NCI-H446 (cell line): Measurements from ENCODE around the gene MGAT3.
A peak's percentile ranks its signal among the peaks of the same experiment; 100 is the strongest.

Experiments used
- DNase-seq, 2 experiments: peaks; one replicate each; lab custom pipeline; 2025; lab: John Stamatoyannopoulos, UW

The MGAT3 gene

DNA sequence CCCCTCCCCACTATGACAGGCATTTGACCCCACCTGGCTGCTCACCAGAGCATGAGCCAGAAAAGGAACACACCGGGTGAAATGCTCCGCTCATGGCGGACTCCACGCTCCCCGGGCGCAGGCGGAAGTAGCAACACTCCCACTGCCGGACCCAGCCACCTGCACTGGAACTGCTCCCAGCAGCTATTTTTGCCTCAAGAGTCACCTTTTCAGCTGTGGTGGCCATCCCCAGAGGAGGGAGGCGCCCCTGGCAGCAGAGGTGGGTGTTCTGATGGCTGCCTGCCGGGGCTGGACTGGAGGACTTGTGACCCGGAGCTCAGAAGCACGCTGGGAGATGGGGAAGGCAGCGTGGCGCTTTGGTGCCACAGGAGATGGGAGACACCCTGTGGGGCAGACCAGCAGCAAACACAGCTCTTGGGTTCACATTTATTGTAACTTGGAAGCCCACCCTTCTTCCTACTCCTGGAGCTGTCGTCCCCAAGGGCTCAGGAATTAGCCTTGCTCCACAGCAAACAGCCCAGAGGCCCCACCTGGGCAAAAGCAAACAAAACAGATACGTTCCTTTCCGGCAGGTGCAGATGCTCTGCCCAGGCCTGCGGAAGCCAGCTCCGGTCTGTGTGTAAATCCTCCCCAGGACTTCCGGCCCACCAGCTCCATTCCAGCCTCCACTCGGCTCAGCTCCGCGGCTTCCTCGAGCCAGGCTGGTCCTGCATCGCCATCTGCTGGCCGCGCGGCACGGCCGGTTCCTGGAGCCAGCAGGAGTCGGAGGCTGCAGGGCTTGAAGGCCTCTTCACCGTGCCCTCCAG, 72.1 kb downstream of the MGAT3 start:
- peak; percentile 79 to 89 for DNase-seq

GRCh38 chr22:39529487-39529851, 72.7 kb downstream of the MGAT3 start:
- DNase-seq: no peak

DNA sequence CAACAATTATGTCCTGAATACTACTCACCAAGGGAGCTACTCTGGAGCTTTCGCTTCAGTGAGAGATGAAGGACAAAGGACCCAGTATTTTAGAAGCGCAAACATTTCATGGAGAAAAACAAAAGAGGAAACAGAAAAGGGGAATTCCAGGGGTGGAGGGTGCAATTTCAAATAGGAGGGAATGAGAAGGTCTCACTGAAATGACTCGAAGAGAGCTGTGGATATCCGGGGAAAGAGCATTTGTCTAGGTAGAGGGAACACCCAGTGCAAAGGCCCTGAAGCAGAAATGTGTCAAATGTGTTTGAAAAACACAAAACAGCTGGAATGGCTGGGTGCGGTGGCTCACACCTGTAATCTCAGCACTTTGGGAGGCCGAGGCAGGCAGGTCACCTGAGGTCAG, 73.3 kb downstream of the MGAT3 start:
- DNase-seq: no peak

- DNase-seq: peak; percentile 18 to 39
These were observed 74.0 kb downstream of the MGAT3 start for GRCh38 chr22:39530692-39531331.

DNA sequence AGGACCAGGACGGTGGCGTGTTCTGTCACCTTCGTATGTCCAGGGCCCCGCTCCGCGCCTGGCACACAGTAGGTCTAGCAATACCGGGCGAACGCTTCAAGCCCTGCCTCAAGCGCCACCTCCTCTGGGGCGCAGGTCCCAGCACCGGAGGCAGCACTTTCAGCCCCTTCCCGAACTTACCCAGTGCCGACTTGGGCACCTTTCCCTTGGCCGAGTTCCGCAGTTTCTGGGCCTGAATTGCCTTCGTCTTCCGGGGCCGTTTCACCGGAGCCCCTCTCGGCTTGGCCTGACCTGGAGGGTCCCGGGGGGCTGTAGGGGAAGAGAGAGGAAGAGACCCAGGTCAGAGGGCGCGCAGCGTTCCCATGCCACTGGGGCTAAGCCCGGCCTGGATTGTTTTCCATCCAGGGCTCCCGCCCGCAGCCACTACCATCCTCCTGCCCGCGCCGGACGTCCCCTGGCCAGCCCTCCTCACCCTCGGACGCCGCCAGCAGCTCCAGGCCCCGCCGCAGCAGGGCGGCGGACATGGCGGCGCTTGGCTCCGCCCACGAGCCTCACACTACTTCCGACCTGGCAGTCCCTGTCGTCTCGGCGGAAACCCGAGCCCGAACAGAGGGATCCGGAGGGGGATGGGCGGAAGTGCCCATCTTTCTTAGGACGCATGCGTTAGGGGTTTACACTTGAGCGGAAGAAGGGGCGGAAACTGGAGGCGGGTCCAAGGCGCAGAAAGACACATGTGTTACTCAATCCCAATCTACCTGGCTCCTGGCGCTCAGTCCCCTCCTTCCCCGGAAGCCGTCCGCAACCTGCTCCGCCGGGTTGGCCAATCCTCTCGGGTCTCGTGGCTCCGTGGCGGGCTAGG, 75.6 kb downstream of the MGAT3 start, which contains the start of gene RPS19BP1:
Gene RPS19BP1, minus strand, starts transcription at position 534 of the 859 bp plus-strand sequence. Its CDS starts 10 bp downstream, at position 524.
- DNase-seq: peak; percentile 96 to 99

GRCh38 chr22:39534092-39534506, 77.3 kb downstream of the MGAT3 start:
- no peak for DNase-seq

DNA sequence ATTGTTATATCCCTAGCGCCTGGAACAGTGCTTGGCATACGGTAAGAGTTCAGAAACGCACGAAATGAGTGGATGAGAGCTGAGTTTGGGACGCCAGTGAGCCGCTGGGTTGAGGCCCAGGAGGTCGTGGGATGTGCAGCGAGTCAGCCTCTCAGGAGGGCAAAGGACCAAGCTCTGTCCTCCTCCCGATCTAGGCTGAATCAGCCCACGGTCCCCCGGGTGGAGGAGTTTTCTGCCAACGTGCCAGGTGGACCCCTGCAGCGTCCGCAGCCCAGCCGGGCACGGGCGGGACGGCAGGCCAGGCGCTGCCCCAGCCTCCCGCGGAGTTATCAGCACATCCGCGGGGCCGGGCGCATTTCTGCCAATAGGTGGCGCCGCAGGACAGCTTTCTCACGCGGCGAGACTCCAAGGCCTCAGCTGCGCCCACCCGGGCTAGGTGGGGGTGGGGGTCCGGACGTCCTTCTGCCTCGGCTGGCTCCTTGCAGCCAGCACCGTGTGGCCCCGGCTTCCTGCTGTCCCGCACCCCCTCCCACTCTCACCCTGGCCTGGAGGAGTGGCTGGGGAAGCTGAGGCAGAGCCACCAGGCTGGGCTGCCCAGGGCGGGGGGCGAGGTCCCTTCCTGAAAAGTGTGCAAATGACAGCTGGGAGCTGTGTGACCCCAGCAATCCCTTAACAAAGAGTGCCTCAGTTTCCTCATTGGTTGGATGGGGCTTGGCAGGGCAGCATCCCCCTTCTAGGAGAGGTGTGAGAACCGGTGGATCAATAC, 78.0 kb downstream of the MGAT3 start:
- DNase-seq: peak; percentile 41 to 83

DNA sequence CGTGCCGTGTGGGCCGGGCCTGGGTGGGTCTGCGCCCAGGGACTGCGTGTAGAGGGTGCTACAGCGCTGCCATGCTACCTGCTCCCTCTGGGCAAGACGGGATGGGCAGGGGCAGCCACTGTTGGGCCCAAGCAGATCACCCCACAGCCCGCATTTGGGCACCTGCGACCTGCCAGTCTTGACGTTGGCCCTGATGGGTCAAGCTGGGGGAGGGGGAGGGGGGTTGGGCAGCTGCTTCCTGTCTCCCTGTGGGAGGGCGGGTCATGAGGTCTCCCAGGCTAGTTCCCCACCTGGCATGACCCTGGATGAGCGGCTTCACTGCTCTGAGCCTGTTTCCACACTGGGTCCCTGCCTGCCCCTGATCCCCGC, 78.5 kb downstream of the MGAT3 start:
- no peak for DNase-seq

DNA sequence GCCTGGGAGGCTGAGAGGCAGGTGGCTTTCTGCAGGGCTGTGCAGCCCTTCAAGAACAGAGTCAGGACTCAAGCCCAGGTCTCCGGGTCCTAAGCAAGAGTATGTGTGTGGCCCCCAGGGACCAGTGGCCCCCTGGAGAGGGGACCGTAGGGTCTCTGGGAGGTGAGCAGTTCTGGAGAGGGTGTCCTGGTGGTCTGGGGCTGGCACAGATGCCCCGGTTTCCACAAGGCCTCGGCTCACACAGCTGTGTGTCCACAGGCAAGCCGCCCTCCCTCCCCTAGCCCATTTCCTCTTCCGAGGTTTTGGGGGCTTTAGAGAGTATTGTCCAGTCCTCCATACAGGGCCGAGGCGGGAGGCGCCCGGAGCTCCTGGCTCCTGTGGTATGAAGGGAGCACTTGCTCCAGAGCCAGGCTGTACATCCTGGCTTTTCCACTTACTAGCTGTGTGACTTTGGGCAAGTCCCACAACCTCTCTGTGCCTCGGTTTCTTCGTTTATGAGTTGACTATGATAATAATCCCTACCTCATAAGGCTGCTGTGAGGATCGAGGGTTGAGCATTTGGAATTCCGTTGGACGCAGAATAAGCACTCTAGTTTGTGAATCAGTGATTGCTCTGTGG, 79.1 kb downstream of the MGAT3 start:
- DNase-seq: no peak

DNA sequence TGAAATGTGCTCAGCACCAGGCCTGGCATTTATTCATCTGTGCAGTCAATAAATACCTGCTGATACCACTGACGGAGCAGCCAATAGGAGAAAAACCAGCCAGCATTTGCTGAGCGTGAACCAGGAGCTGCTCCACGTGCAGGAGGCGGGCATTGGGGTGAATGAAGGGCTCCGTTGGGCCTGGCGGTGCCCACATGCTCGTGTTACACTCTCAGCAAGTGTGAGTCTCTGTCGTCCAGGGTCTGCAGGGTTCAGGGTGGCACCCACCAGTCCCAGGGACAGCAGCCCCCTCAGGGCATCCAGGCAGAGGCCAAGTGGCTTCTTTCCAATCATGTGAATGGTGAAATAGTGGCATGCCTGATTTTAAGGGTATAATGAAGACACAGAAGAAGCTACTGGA, 79.9 kb downstream of the MGAT3 start:
- DNase-seq: no peak

- no peak for DNase-seq
These were observed 81.2 kb downstream of the MGAT3 start for GRCh38 chr22:39537975-39538374.
